HepG2 (cell line): Measurements from ENCODE around the gene CERS6. TPM values are rescaled to one million over a fixed set of nuclear protein-coding genes. Genes with fewer than 3 reads are reported as not detected.

ENCODE experiments used
- FOXO1 ChIP-seq: sonication (generic); formaldehyde crosslinking; IDR thresholded peaks from 2 replicates; pipeline ENCODE4 v1.4.0; 2020; ENCODE audit warnings: missing genetic modification reagents
- KLF15 ChIP-seq: sonication (generic); formaldehyde crosslinking; IDR thresholded peaks from 2 replicates; pipeline ENCODE4 v1.8.1; 2023; ENCODE audit warnings: borderline replicate concordance, mild to moderate bottlenecking, inconsistent platforms, missing genetic modification reagents, mixed read lengths
- MTF2 ChIP-seq: sonication (generic); formaldehyde crosslinking; IDR thresholded peaks from 2 replicates; pipeline ENCODE4 v1.5.0; 2020; ENCODE audit warnings: missing genetic modification reagents, borderline replicate concordance
- NBN ChIP-seq: fragments of 450-650 bp; conservative IDR thresholded peaks from 2 replicates; pipeline ENCODE4 v1.6.1; 2017
- NFRKB ChIP-seq: fragments of 450-650 bp; IDR thresholded peaks from 2 replicates; pipeline ENCODE4 v1.6.1; 2017
- NR2F2 ChIP-seq: IDR thresholded peaks from 2 replicates; pipeline ENCODE4 v1.6.1; 2012; ENCODE audit warnings: low read depth, inconsistent platforms, borderline replicate concordance
- PLRG1 ChIP-seq: fragments of 450-650 bp; conservative IDR thresholded peaks from 2 replicates; pipeline ENCODE4 v1.6.1; 2016
- SOX6 ChIP-seq, 2 experiments: fragments of 450-650 bp in 1 of 2; sonication (generic) in 1 of 2; formaldehyde crosslinking in 1 of 2; IDR thresholded peaks; 2 replicates each; pipeline versions ENCODE4 v1.4.0 to v1.6.1; 2017 to 2020; ENCODE audit warnings: antibody characterized with exemption in 1 of 2, mild to moderate bottlenecking in 1 of 2, missing genetic modification reagents in 1 of 2
- ZBTB3 ChIP-seq: sonication (generic); formaldehyde crosslinking; IDR thresholded peaks from 2 replicates; pipeline ENCODE4 v1.4.0; 2020; ENCODE audit warnings: low read depth, mild to moderate bottlenecking, moderate library complexity, missing genetic modification reagents, borderline replicate concordance
- ZBTB33 ChIP-seq: sonication (generic); formaldehyde crosslinking; IDR thresholded peaks from 2 replicates; pipeline ENCODE4 v1.4.0; 2020; ENCODE audit warnings: missing genetic modification reagents
- ZBTB39 ChIP-seq: sonication (generic); formaldehyde crosslinking; IDR thresholded peaks from 2 replicates; pipeline ENCODE4 v1.5.0; 2020; ENCODE audit warnings: missing genetic modification reagents
- ZNF17 ChIP-seq: sonication (generic); formaldehyde crosslinking; IDR thresholded peaks from 2 replicates; pipeline ENCODE4 v1.5.0; 2020; ENCODE audit warnings: mild to moderate bottlenecking, missing genetic modification reagents
- ZNF24 ChIP-seq: fragments of 450-650 bp; IDR thresholded peaks from 2 replicates; pipeline ENCODE4 v1.6.1; 2017; ENCODE audit warnings: antibody characterized with exemption, mild to moderate bottlenecking
- ZNF253 ChIP-seq: sonication (generic); formaldehyde crosslinking; IDR thresholded peaks from 2 replicates; pipeline ENCODE4 v1.8.0; 2022; ENCODE audit warnings: mild to moderate bottlenecking, missing genetic modification reagents, borderline replicate concordance
- ZNF275 ChIP-seq: sonication (generic); formaldehyde crosslinking; IDR thresholded peaks from 2 replicates; pipeline ENCODE4 v1.8.0; 2022; ENCODE audit warnings: missing genetic modification reagents, mild to moderate bottlenecking, inconsistent platforms, borderline replicate concordance
- ZNF350 ChIP-seq: sonication (generic); formaldehyde crosslinking; IDR thresholded peaks from 2 replicates; pipeline ENCODE4 v1.4.0; 2020; ENCODE audit warnings: mild to moderate bottlenecking, low read depth, missing genetic modification reagents, borderline replicate concordance
- ZNF619 ChIP-seq: sonication (generic); formaldehyde crosslinking; IDR thresholded peaks from 2 replicates; pipeline ENCODE4 v1.4.0; 2020; ENCODE audit warnings: mild to moderate bottlenecking, missing genetic modification reagents
- polyA plus RNA-seq, 8 experiments: library from polyadenylated mRNA; depleted of rRNA in 3 of 8; stranded (reverse) in 7 of 8; unstranded in 1 of 8; fragments of >200 nt; fragmentation: Illumina TruSeq in 4 of 8; extraction: Trizol in 4 of 8; gene quantifications; 2 replicates each; pipeline versions ENCODE4 v1.2.1 to v1.2.3, GENCODE V29; 2011 to 2016; ENCODE audit warnings: low read depth in 4 of 8, missing spikeins in 1 of 8, mixed read lengths in 1 of 8; ENCODE audit not compliant: insufficient read depth in 1 of 8
- total RNA-seq, 5 experiments: library from RNA; depleted of rRNA; stranded (reverse); fragments of >200 nt; fragmentation: Illumina TruSeq; extraction: Trizol; gene quantifications; 2 replicates each; pipeline ENCODE4 v1.2.3, GENCODE V29; 2016; ENCODE audit warnings: low read depth in 1 of 5
- TF ChIP-seq, protein P1 (sequence below): sonication (generic); formaldehyde crosslinking; IDR thresholded peaks from 2 replicates; pipeline ENCODE4 v1.9.0; 2021; ENCODE audit warnings: missing genetic modification reagents, mild to moderate bottlenecking, borderline replicate concordance
- TF ChIP-seq, protein P2 (sequence below): sonication (generic); formaldehyde crosslinking; IDR thresholded peaks from 2 replicates; pipeline ENCODE4 v1.4.0; 2020; ENCODE audit warnings: mild to moderate bottlenecking, missing genetic modification reagents

The CERS6 gene
- total and polyA plus RNA-seq, 2 of the 13 experiments (the other 11 are each of a cell fraction or from before 2014, with no cell fraction given): 10.1 to 20.3 TPM

DNA sequence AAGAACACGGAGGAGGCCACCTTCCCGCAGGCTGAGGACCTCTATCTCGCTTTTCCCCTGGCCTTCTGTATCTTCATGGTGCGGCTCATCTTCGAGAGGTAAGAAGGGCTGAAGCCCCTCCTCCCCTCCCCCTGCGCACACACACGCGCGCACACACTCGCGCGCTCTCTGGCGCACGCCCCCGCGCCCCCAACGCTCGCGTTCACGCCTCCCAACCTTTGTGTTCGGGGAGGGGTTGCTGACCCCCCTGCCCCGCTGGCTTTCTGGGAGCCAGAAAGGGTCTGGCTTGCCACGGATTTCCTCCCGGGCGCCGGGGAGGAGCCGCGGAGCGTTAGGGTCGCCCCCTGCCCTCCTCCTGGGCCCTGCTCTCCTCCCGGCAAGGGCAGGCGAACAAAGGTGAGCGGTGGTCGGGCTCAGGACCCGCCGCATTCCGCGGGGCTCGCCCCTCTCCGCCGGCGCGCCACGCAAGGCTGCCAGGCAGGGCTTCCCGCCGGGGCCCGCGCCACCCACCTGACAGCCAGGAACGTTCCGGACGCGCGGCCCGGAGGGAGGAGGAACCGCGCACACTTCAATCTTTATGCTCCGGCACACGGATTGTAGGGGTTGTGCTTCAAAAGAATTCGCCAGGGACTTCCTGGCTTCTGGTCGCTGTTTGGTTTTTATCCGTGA lies 583 bp downstream of the CERS6 start (continued):
- TF ChIP-seq, protein P1, sequence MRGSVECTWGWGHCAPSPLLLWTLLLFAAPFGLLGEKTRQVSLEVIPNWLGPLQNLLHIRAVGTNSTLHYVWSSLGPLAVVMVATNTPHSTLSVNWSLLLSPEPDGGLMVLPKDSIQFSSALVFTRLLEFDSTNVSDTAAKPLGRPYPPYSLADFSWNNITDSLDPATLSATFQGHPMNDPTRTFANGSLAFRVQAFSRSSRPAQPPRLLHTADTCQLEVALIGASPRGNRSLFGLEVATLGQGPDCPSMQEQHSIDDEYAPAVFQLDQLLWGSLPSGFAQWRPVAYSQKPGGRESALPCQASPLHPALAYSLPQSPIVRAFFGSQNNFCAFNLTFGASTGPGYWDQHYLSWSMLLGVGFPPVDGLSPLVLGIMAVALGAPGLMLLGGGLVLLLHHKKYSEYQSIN: no peak; the same call in 1 of the 2 replicates
- TF ChIP-seq ZNF24 (no peak), FOXO1 (0 out of 2 replicates have a peak, but pooled peaks have one; percentile 11), ZBTB33 (CRISPR knock-in tag) (no peak), NR2F2 (no peak), NBN (no peak), KLF15 (CRISPR knock-in tag) (no peak), ZNF275 (peak; percentile 62; the same call in 1 of the 2 replicates), ZNF17 (CRISPR knock-in tag) (no peak), ZBTB39 (0 out of 2 replicates have a peak, but pooled peaks have one; percentile 76), ZBTB3 (CRISPR knock-in tag) (no peak), NFRKB (no peak), MTF2 (CRISPR knock-in tag) (peak; percentile 83; the same call in 1 of the 2 replicates), ZNF253 (CRISPR knock-in tag) (peak; percentile 26; the same call in 1 of the 2 replicates), PLRG1 (no peak), ZNF350 (CRISPR knock-in tag) (no peak), ZNF619 (CRISPR knock-in tag) (peak; percentile 87; the same call in 1 of the 2 replicates), SOX6 (IDR thresholded peaks at IDR 0.05) (no peak), SOX6 (CRISPR knock-in tag; IDR thresholded peaks at IDR 0.05) (peak; percentile 58; the same call in 1 of the 2 replicates)
- TF ChIP-seq, protein P2, sequence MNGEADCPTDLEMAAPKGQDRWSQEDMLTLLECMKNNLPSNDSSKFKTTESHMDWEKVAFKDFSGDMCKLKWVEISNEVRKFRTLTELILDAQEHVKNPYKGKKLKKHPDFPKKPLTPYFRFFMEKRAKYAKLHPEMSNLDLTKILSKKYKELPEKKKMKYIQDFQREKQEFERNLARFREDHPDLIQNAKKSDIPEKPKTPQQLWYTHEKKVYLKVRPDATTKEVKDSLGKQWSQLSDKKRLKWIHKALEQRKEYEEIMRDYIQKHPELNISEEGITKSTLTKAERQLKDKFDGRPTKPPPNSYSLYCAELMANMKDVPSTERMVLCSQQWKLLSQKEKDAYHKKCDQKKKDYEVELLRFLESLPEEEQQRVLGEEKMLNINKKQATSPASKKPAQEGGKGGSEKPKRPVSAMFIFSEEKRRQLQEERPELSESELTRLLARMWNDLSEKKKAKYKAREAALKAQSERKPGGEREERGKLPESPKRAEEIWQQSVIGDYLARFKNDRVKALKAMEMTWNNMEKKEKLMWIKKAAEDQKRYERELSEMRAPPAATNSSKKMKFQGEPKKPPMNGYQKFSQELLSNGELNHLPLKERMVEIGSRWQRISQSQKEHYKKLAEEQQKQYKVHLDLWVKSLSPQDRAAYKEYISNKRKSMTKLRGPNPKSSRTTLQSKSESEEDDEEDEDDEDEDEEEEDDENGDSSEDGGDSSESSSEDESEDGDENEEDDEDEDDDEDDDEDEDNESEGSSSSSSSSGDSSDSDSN (CRISPR knock-in tag): peak; percentile 63
